Peyer's patch (tissue), 4 donors: ENCODE data around the gene CCDC134. TPM values are rescaled to one million over a fixed set of nuclear protein-coding genes. Genes with fewer than 3 reads are reported as not detected.

Source experiments
- DNase-seq, 3 donors: peaks; one replicate each; pipeline ENCODE4 v3.0.0-alpha.2; 2017 to 2019
- H3K27ac ChIP-seq, 4 donors: fragments of 200-600 bp; sonication (generic); one replicate each; pipeline ENCODE4 v1.5.1; 2016 to 2019
- H3K27me3 ChIP-seq, 2 donors: fragments of 200-600 bp; sonication (generic); one replicate each; pipeline ENCODE4 v1.5.1; 2019
- H3K36me3 ChIP-seq, 3 donors: fragments of 200-600 bp; sonication (generic); one replicate each; pipeline ENCODE4 v1.5.1; 2016 to 2019
- H3K4me1 ChIP-seq, 4 donors: fragments of 200-600 bp; sonication (generic); one replicate each; pipeline ENCODE4 v1.5.1; 2016 to 2019
- H3K4me3 ChIP-seq, 4 donors: fragments of 200-600 bp; sonication (generic); 1 replicate in 3 of 4; 2 replicates in 1 of 4; pipeline ENCODE4 v1.5.1; 2016 to 2019; ENCODE audit warnings: mild to moderate bottlenecking in 1 of 4
- H3K9me3 ChIP-seq, 4 donors: fragments of 200-600 bp; sonication (generic); one replicate each; pipeline ENCODE4 v1.5.1; 2016 to 2019; ENCODE audit warnings: mild to moderate bottlenecking in 1 of 4
- CTCF ChIP-seq, 6 experiments: fragments of 450-650 bp in 4 of 6; fragments of 200-600 bp in 2 of 6; sonication (generic) in 1 of 6; IDR thresholded peaks; one replicate each; pipeline ENCODE4 v1.5.1; 2017 to 2019; ENCODE audit warnings: antibody characterized with exemption in 6 of 6, mild to moderate bottlenecking in 3 of 6, moderate library complexity in 1 of 6
- POLR2A ChIP-seq, 2 donors: fragments of 450-650 bp; IDR thresholded peaks; one replicate each; pipeline ENCODE4 v1.5.1; 2017; ENCODE audit warnings: antibody characterized with exemption in 2 of 2, mild to moderate bottlenecking in 2 of 2, moderate library complexity in 2 of 2
- total RNA-seq, 4 donors: library from RNA; depleted of rRNA; stranded (reverse); fragments of >200 nt; gene quantifications; one replicate each; pipeline ENCODE4 v1.1.0, GENCODE V29; 2016

The CCDC134 gene
- total RNA-seq, 4 donors from 2014 or later, result 8.1 to 20.6 (median 10.2) TPM

DNA sequence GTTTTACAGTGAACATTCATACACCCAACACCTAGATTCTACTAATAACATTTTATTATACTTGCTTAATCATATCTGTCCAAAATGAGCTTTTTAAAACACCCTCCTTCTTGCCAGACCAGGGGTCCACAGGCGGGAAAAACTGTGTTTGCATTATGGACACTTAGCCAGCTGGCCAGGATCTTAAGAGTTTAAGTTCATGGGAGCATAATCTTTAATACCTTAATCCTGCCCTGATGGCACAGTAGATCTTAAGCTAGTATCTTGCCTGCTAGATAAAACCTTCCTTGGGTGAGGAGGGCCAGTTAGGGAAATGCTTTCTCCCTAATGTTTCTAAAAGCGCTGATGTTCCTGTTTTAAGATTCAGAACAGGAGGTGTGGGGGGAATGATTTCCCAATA is 13.1 kb upstream of the CCDC134 start:
- Histone ChIP-seq H3K4me1 (no peaks in the 10 kb centered on the region), H3K4me3 (no peak overlapping the region), H3K36me3 (no peaks in the 10 kb centered on the region), H3K9me3 (no peaks in the 10 kb centered on the region), H3K27me3 (no peaks in the 10 kb centered on the region), H3K27ac (no peak overlapping the region)
- TF ChIP-seq POLR2A (IDR thresholded peaks at IDR 0.05), result no peak
- TF ChIP-seq CTCF (IDR thresholded peaks at IDR 0.05), result no peak
- DNase-seq, result no peak

GRCh38 chr22:41793871-41794270 is 6.6 kb upstream of the CCDC134 start:
- no peak overlapping the region for H3K4me3 ChIP-seq
- H3K9me3 ChIP-seq, result no peaks in the 10 kb centered on the region
- peaks cover 0 to 4% (median 0%) of the 10 kb centered on the region in 3 donors for H3K36me3 ChIP-seq
- no peak for TF ChIP-seq CTCF (IDR thresholded peaks at IDR 0.05)
- no peak for TF ChIP-seq POLR2A (IDR thresholded peaks at IDR 0.05)
- no peaks in the 10 kb centered on the region for H3K27me3 ChIP-seq
- H3K27ac ChIP-seq, result no peak overlapping the region
- no peak for DNase-seq
- H3K4me1 ChIP-seq, result no peaks in the 10 kb centered on the region

DNA sequence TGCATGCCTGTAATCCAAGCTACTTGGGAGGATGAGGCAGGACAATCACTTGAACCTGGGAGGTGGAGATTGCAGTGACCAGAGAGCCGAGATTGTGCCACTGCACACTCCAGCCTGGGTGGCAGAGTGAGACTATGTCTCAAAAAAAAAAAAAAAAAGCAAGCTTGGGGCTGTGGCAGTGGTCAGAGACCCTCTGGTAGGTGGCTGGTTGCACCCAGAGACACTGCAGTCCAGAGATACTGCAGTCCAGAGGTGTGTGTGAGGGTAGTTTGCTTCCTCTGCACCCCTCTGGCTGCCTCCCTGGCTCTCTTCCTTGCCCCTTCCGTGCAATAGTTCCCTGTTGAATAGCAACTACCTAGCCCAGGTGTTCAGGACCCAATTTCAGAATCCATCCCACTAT is 1.7 kb upstream of the CCDC134 start:
- no peak for DNase-seq
- Histone ChIP-seq H3K27me3 (no peaks in the 10 kb centered on the region), H3K27ac (no peak overlapping the region), H3K4me3 (no peak overlapping the region), H3K9me3 (no peaks in the 10 kb centered on the region), H3K4me1 (peaks cover 0 to 22% (median 4%) of the 10 kb centered on the region in 4 donors), H3K36me3 (peaks cover 0 to 4% (median 0%) of the 10 kb centered on the region in 3 donors)
- TF ChIP-seq CTCF (IDR thresholded peaks at IDR 0.05) (no peak), POLR2A (IDR thresholded peaks at IDR 0.05) (no peak)

DNA sequence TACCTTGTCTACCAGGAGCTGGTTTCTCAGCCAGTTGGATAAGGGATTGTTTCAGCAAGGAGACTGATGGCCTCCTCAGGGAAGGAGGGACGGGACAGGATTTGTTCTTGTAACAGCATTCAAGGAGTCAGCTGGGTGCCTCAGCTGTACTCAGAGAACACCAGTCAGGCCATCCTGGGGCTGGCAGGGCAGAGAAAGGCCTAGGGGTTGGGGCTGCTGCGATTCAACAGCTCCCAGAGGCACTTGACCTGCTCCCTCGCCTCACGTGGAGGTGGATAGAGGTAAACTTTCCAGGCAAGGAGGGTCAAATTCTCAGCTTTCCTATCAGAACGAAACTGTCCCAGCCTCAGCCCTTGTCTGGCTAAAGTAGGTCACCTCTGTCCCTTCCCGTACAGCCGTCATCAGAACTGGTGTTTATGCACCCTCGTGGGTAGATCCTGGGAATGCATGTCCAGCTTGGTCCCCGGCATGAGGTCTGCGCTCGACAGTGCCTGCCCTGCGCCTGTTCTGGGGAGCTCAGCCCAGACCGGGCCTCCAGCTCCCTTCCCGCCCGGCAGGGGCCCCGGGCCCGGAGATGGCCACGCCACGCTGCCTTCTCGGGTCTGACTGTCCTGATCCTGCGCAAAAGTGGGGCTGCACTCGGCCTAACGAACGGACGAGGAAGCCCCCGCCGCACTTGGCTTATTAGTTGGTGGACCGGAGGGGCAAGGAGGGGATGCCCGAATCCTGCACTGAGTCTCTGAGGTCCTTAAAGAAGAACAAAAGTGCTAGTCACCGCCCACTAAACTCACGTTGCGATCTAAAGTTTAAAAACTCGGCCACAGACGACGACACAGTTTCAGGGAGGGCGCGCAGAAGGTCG is 762 bp upstream of the CCDC134 start:
- Histone ChIP-seq H3K4me3 (peak overlapping the region; percentile 64 to 95 (median 74)), H3K9me3 (no peaks in the 10 kb centered on the region), H3K27ac (peak overlapping the region; percentile 69 to 90 (median 88)), H3K36me3 (no peaks in the 10 kb centered on the region), H3K27me3 (no peaks in the 10 kb centered on the region), H3K4me1 (peaks cover 0 to 22% (median 4%) of the 10 kb centered on the region in 4 donors)
- peak in 2 of 3 donors; percentile 66 for DNase-seq
- TF ChIP-seq CTCF (IDR thresholded peaks at IDR 0.05) (peak in 3 of 6 experiments; percentile 10 to 18 (median 16)), POLR2A (IDR thresholded peaks at IDR 0.05) (no peak)

DNA sequence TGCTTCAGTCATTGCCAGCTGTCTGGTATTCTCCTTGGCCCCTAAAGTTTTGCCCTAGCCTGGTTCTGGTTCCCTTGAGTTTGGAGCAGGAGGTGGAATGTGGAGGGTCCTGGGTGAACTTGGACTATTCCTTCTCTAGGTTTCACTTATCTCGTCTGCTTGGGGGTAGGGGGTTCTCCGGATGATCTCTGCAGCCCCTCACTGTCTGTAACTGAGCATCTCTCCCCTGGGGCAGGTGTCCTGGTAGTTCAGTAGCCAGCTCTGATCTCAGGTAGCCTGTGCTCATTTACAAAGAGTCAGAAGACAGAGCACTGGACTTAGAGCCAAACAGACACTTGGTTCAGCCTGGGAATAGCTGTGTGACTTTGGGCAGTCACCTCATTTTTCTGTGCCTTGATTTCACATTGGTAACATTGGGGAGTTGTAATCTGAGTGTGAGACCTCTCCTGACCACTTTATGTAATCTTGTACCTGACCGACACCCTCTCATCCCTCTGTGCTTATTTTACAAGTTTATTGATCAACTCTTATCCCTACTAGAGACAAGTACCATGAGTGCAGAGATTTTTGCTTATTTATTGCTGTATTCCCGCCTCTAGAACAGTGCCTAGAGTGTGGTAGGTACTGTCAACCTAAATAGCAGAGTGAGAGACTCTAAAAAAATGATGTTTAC is 804 bp downstream of the CCDC134 start:
- no peak for TF ChIP-seq CTCF (IDR thresholded peaks at IDR 0.05)
- TF ChIP-seq POLR2A (IDR thresholded peaks at IDR 0.05), result no peak
- H3K36me3 ChIP-seq, result no peaks in the 10 kb centered on the region
- H3K27ac ChIP-seq, result peak overlapping the region; percentile 69 to 90 (median 88)
- DNase-seq, result no peak
- H3K27me3 ChIP-seq, result no peaks in the 10 kb centered on the region
- no peaks in the 10 kb centered on the region for H3K9me3 ChIP-seq
- H3K4me3 ChIP-seq, result peak overlapping the region; percentile 64 to 95 (median 74)
- peaks cover 0 to 22% (median 4%) of the 10 kb centered on the region in 4 donors for H3K4me1 ChIP-seq
